HG03280 (cell line): Measurements from ENCODE around the gene CACNB4.
"Not testable (repeated sequence)": the region's sequence is repeated elsewhere in the genome, so short reads cannot be mapped to it uniquely, and the experiment has no call there.

Source experiments
- ATAC-seq: cut with Tn5 transposase; IDR thresholded peaks from one replicate; pipeline ENCODE4 v1.9.1; 2021; ENCODE audit warnings: mild to moderate bottlenecking, moderate library complexity; ENCODE audit not compliant: unreplicated experiment

The CACNB4 gene

GRCh38 chr2:151946250-151946884 is 152.5 kb downstream of the CACNB4 start:
- no peak for ATAC-seq

- ATAC-seq, result no peak
These were observed 153.2 kb downstream of the CACNB4 start for GRCh38 chr2:151945602-151946001.

- no peak for ATAC-seq
These were observed 153.7 kb downstream of the CACNB4 start for GRCh38 chr2:151945186-151945585.

GRCh38 chr2:151943461-151943860 is 155.4 kb downstream of the CACNB4 start:
- no peak for ATAC-seq

- not testable (repeated sequence) for ATAC-seq
These were observed 156.2 kb downstream of the CACNB4 start for GRCh38 chr2:151942540-151943205.

- ATAC-seq, result no peak
These were observed 160.9 kb downstream of the CACNB4 start for GRCh38 chr2:151937966-151938365.

- no peak for ATAC-seq
These were observed 162.2 kb downstream of the CACNB4 start for GRCh38 chr2:151936626-151937025.

- no peak for ATAC-seq
These were observed 165.5 kb downstream of the CACNB4 start for GRCh38 chr2:151933266-151933804.

- no peak for ATAC-seq
These were observed 167.1 kb downstream of the CACNB4 start for GRCh38 chr2:151931756-151932155.

GRCh38 chr2:151931030-151931611 is 167.7 kb downstream of the CACNB4 start:
- no peak for ATAC-seq

- no peak for ATAC-seq
These were observed 168.8 kb downstream of the CACNB4 start for GRCh38 chr2:151930042-151930441.

- no peak for ATAC-seq
These were observed 170.5 kb downstream of the CACNB4 start for GRCh38 chr2:151928380-151928779.

- no peak for ATAC-seq
These were observed 171.2 kb downstream of the CACNB4 start for GRCh38 chr2:151927501-151928221.

- no peak for ATAC-seq
These were observed 175.8 kb downstream of the CACNB4 start for GRCh38 chr2:151922845-151923666.

GRCh38 chr2:151919786-151920185 is 179.1 kb downstream of the CACNB4 start:
- no peak for ATAC-seq

GRCh38 chr2:151918308-151918707 is 180.5 kb downstream of the CACNB4 start:
- ATAC-seq, result no peak

- no peak for ATAC-seq
These were observed 182.2 kb downstream of the CACNB4 start for GRCh38 chr2:151916632-151917031.

- ATAC-seq, result not testable (repeated sequence)
These were observed 183.2 kb downstream of the CACNB4 start for GRCh38 chr2:151915629-151916025.

GRCh38 chr2:151914989-151915628 is 183.7 kb downstream of the CACNB4 start:
- no peak for ATAC-seq
